ENCODE measurements around the gene CD177.
"Not testable (repeated sequence)": the region's sequence is repeated elsewhere in the genome, so short reads cannot be mapped to it uniquely, and the experiment has no call there.

Gene CD177

GRCh38 chr19:43318796-43319314 lies 34.6 kb upstream of the CD177 start:
- Mint-ChIP-seq H3K4me3 (no peak overlapping the region), H3K36me3 (ENCODE audit: insufficient read depth) (no peaks in the 10 kb centered on the region), H3K27ac (no peak overlapping the region), H3K27me3 (peaks cover 28 to 52% of the 10 kb centered on the region in 2 donors), H3K9me3 (no peaks in the 10 kb centered on the region), H3K4me1 (ENCODE audit: low read depth in 2 of 2) (no peaks in the 10 kb centered on the region)
- ATAC-seq (replicated peaks) = no peak
- DNase-seq = no peak

DNA sequence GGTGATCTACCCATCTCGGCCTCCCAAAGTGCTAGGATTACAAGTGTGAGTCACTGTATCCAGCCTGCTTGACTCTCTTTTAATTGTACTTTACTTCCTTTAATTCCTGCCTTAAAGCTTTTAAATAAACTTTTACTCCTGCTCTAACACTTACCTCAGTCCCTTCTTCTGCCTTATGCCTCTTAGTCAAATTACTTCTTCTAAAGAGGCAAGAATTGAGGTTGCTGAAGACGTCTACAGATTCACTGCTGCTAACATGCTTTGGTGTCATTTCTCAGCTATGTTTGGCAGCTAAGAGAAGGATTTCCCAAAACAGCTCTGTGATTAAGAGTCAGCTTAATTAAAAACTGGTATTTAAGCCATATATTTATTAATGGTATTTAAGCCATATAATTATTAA lies 32.9 kb upstream of the CD177 start:
- Mint-ChIP-seq H3K9me3 (no peaks in the 10 kb centered on the region), H3K4me1 (ENCODE audit: low read depth in 2 of 2) (no peaks in the 10 kb centered on the region), H3K4me3 (no peak overlapping the region), H3K27ac (no peak overlapping the region), H3K36me3 (ENCODE audit: insufficient read depth) (no peaks in the 10 kb centered on the region), H3K27me3 (peaks cover 16 to 37% of the 10 kb centered on the region in 2 donors)
- no peak for DNase-seq
- ATAC-seq (replicated peaks) = no peak

DNA sequence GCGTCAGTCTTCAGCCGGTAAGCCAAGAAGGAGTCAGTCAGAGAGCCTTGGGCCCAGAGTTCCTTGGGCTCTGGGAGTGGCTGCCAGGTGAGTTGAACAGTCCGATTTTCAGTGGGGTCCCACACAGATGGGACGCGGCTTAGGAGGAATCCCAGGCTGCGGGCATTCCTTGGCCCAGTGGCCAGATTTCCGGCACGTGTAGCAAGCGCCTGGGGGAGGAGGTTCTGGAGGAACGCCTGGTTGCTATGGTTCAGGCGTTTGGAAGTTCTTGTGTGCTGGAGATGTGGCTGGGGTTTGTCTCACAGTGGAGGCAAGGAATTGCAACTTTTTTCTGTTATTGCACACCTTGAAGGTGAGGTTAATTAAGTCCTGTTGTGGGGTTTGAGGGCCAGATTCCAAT lies 26.7 kb upstream of the CD177 start:
- H3K9me3 Mint-ChIP-seq; H3K27ac Mint-ChIP-seq; H3K36me3 Mint-ChIP-seq (ENCODE audit: insufficient read depth); ATAC-seq (replicated peaks); DNase-seq; H3K4me1 Mint-ChIP-seq (ENCODE audit: low read depth in 2 of 2); H3K4me3 Mint-ChIP-seq: not testable (repeated sequence)
- H3K27me3 Mint-ChIP-seq = peaks cover 8 to 13% of the 10 kb centered on the region in 2 donors

DNA sequence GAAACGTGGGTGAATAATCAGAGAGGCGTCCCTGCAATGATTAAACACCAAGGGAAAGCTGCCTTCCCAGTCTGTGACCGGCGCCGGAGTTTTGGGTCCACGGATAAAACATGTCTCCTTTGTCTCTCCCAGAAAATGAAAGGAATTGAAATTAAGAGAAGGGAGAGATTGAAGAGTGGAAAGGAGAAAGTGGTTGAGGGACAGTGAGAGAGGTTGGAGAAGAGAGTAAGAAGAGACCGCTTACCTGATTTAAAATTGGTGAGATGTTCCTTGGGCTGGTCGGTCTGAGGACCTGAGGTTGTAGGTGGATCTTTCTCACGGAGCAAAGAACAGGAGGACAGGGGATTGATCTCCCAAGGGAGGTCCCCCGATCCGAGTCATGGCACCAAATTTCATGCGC lies 24.9 kb upstream of the CD177 start:
- not testable (repeated sequence) for H3K9me3 Mint-ChIP-seq; ATAC-seq (replicated peaks); H3K36me3 Mint-ChIP-seq (ENCODE audit: insufficient read depth); H3K4me3 Mint-ChIP-seq; DNase-seq; H3K27ac Mint-ChIP-seq; H3K4me1 Mint-ChIP-seq (ENCODE audit: low read depth in 2 of 2)
- H3K27me3 Mint-ChIP-seq = peaks cover 11 to 24% of the 10 kb centered on the region in 2 donors

- H3K9me3 Mint-ChIP-seq; H3K36me3 Mint-ChIP-seq (ENCODE audit: insufficient read depth); ATAC-seq (replicated peaks): not testable (repeated sequence)
These were observed 24.4 kb upstream of the CD177 start for GRCh38 chr19:43329049-43329448.

DNA sequence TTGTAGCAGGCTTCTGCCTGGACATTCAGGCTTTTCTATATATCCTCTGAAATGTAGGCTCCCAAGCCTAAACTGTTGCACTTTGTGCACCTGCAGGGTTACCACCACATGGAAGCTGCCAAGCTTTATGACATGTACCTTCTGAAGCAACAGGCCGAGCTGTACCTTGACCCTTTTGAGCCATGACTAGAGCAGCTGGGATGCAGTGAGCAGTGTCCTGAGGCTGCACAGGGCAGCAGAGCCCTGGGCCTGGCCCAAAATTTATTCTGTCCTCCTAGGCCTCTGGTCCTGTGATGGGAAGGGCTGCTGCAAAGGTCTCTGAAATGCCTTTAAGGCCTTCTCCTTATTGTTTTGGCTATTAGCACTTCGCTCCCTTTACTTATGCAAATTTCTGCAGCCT lies 23.5 kb upstream of the CD177 start:
- Mint-ChIP-seq H3K9me3 (no peaks in the 10 kb centered on the region), H3K27me3 (peaks cover 11 to 25% of the 10 kb centered on the region in 2 donors), H3K4me1 (ENCODE audit: low read depth in 2 of 2) (peaks cover 0 to 4% of the 10 kb centered on the region in 2 donors), H3K36me3 (ENCODE audit: insufficient read depth) (no peaks in the 10 kb centered on the region), H3K27ac (no peak overlapping the region), H3K4me3 (no peak overlapping the region)
- ATAC-seq (replicated peaks) (no peak), DNase-seq (no peak)

More at GRCh38 chr19:43329049-43329448, 24.4 kb upstream of the CD177 start:
- DNase-seq; H3K27ac Mint-ChIP-seq; H3K4me1 Mint-ChIP-seq (ENCODE audit: low read depth in 2 of 2); H3K4me3 Mint-ChIP-seq: not testable (repeated sequence)
- H3K27me3 Mint-ChIP-seq = peaks cover 11 to 25% of the 10 kb centered on the region in 2 donors

GRCh38 chr19:43330726-43331434 lies 22.6 kb upstream of the CD177 start:
- Mint-ChIP-seq H3K4me3 (no peak overlapping the region), H3K36me3 (ENCODE audit: insufficient read depth) (no peaks in the 10 kb centered on the region), H3K27ac (no peak overlapping the region), H3K9me3 (no peaks in the 10 kb centered on the region), H3K27me3 (peaks cover 11 to 25% of the 10 kb centered on the region in 2 donors), H3K4me1 (ENCODE audit: low read depth in 2 of 2) (peaks cover 0 to 4% of the 10 kb centered on the region in 2 donors)
- DNase-seq (no peak), ATAC-seq (replicated peaks) (no peak)

GRCh38 chr19:43331435-43332010 lies 22.0 kb upstream of the CD177 start:
- no peaks in the 10 kb centered on the region for H3K36me3 Mint-ChIP-seq (ENCODE audit: insufficient read depth)
- H3K4me3 Mint-ChIP-seq = no peak overlapping the region
- H3K27ac Mint-ChIP-seq = no peak overlapping the region
- H3K9me3 Mint-ChIP-seq = no peaks in the 10 kb centered on the region
- peaks cover 0 to 4% of the 10 kb centered on the region in 2 donors for H3K4me1 Mint-ChIP-seq (ENCODE audit: low read depth in 2 of 2)
- no peak for ATAC-seq (replicated peaks)
- H3K27me3 Mint-ChIP-seq = peaks cover 11 to 25% of the 10 kb centered on the region in 2 donors
- no peak for DNase-seq

DNA sequence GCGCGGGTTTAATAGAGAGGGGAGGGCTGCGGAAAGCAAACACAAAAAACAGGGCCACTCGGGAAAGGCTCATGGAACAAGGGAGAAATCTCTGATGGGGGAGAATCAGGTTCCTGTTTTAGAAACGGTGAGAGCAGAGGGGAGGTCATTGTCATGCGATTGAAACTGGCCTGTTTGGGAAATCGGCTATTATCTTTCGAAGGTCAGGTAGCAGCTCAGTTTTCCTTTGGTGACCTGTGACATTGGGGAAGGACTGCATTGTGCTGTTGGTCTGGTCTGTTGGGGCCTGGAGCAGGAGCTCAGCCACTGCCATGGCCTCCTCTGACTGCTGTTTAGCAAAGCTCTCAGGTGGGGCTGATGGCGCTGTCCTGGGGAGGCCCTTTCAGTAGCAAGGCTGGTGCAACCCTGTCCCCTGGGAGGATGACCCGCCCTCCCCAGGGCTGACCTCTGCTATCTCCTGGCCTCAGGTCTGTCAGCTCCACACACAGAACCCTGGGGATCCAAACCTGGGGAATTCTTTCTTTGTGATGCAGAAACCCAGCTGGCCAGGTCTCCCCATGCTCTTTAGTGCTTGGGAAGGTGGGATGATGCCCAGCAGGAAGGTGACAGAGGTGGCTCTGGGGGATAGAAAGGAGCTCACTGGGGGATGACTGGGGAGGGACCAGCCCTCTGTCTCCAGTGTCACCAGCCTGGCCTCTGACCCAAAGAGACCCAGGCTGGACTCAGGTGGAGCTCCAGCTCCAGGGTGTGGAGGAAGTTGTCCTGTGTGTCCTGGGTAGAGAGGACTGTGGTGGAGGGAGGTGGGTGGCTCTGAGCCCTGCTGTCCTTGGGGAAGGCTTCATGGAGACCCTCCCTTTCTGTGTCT lies 21.2 kb upstream of the CD177 start:
- Mint-ChIP-seq H3K36me3 (ENCODE audit: insufficient read depth) (no peaks in the 10 kb centered on the region), H3K4me3 (no peak overlapping the region), H3K9me3 (no peaks in the 10 kb centered on the region), H3K4me1 (ENCODE audit: low read depth in 2 of 2) (peaks cover 0 to 4% of the 10 kb centered on the region in 2 donors), H3K27me3 (peaks cover 17 to 28% of the 10 kb centered on the region in 2 donors), H3K27ac (no peak overlapping the region)
- ATAC-seq (replicated peaks) (no peak), DNase-seq (no peak)

DNA sequence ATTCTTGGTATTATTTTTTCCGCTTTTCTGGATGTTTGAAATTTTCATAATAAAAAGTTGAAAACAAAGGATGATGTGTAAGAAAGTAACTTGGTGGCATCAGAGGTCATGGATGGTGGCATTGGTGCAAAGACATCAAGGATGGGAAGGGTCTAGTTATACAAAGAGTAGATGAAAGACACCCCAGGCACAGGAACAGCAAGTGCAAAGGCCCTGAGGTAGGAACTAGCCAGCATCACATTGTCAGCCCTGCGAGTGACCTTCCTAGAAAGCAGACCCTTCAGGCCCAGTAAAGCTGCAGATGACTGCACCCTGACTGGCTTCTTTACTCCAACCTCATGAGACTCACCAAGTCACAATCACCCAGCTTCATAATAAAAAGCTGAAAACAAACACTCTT lies 17.0 kb upstream of the CD177 start:
- not testable (repeated sequence) for H3K27ac Mint-ChIP-seq; ATAC-seq (replicated peaks); H3K4me1 Mint-ChIP-seq (ENCODE audit: low read depth in 2 of 2); DNase-seq; H3K36me3 Mint-ChIP-seq (ENCODE audit: insufficient read depth); H3K4me3 Mint-ChIP-seq; H3K9me3 Mint-ChIP-seq
- peaks cover 38 to 50% of the 10 kb centered on the region in 2 donors for H3K27me3 Mint-ChIP-seq

DNA sequence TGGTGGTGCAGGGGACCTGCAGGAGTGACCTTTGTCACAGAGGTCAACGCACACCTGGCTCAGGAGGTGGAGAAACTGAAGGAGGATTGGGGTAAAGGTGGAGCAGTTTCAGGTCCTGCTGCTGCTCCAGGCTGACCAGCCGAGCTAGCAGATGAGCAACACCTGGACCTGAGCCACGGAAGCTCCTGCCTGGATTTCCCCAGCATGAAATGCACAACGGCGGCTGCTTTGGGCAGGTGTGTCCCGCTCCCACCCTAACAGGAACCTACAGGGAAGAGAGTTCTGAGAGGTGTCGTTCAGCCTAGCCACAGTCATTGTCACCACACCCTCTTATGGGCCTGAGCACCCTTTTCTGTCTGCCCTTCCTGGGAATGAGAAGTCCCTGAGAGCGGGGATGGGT lies 15.7 kb upstream of the CD177 start:
- DNase-seq (no peak), ATAC-seq (replicated peaks) (no peak)
- no peak overlapping the region for H3K4me3 Mint-ChIP-seq
- no peaks in the 10 kb centered on the region for H3K36me3 Mint-ChIP-seq (ENCODE audit: insufficient read depth)
- no peak overlapping the region for H3K27ac Mint-ChIP-seq
- H3K4me1 Mint-ChIP-seq (ENCODE audit: low read depth in 2 of 2) = peaks cover 0 to 1% of the 10 kb centered on the region in 2 donors
- H3K9me3 Mint-ChIP-seq = no peaks in the 10 kb centered on the region
- H3K27me3 Mint-ChIP-seq = peaks cover 46 to 52% of the 10 kb centered on the region in 2 donors

GRCh38 chr19:43338530-43338929 lies 15.0 kb upstream of the CD177 start:
- H3K9me3 Mint-ChIP-seq = no peaks in the 10 kb centered on the region
- ATAC-seq (replicated peaks) = no peak
- H3K27me3 Mint-ChIP-seq = peaks cover 52 to 54% of the 10 kb centered on the region in 2 donors
- no peak for DNase-seq
- peaks cover 3% of the 10 kb centered on the region for H3K36me3 Mint-ChIP-seq (ENCODE audit: insufficient read depth)
- no peak overlapping the region for H3K4me3 Mint-ChIP-seq
- no peak overlapping the region for H3K27ac Mint-ChIP-seq
- H3K4me1 Mint-ChIP-seq (ENCODE audit: low read depth in 2 of 2) = no peaks in the 10 kb centered on the region

DNA sequence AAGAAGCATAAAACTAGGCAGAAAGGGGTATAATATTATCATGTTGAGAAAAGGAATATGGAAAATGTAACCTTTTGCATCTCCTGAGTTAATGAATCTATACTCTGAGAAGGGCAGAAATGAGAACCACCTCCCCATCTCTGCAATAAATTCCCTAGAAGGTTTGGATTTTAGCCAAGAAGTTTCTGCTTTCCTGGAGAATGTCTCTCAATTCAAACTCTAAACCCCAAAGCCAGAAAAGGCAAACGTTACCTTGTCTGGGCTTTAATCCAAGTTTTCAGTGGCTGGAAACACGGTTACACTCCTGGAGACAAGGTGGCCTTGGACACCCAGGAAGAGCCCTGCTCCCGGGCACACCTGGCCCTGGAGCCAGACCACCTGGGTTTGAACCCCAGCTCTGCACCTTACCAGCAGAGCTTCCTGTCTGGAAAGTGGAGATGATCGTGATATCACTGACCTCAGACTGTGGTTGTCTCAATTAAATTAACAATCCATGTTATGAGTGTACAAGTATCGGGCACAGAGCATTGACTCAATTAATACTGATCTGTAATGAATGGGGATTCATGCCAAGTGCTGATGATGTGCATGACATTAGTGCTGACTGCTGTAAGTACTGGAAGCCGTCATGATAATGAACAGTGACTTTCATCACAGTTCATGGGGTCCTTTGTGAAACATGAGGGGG lies 14.1 kb upstream of the CD177 start:
- peaks cover 56% of the 10 kb centered on the region in 2 donors for H3K27me3 Mint-ChIP-seq
- not testable (repeated sequence) for H3K36me3 Mint-ChIP-seq (ENCODE audit: insufficient read depth); H3K4me1 Mint-ChIP-seq (ENCODE audit: low read depth in 2 of 2); H3K9me3 Mint-ChIP-seq; H3K4me3 Mint-ChIP-seq; ATAC-seq (replicated peaks); DNase-seq; H3K27ac Mint-ChIP-seq

Measured in effector memory CD8-positive, alpha-beta T cell (primary cell).